ENCODE data around the gene SH3PXD2A. TPM values are rescaled to one million over a fixed set of nuclear protein-coding genes. Genes with fewer than 3 reads are reported as not detected.
"Not testable (repeated sequence)": the region's sequence is repeated elsewhere in the genome, so short reads cannot be mapped to it uniquely, and the experiment has no call there.

SH3PXD2A gene
- total RNA-seq, 1 experiment from 2014 or later, result 1.2 TPM

GRCh38 chr10:103850572-103850895 is 4.8 kb downstream of the SH3PXD2A start:
- no peak for DNase-seq (ENCODE audit: low spot score)

DNA sequence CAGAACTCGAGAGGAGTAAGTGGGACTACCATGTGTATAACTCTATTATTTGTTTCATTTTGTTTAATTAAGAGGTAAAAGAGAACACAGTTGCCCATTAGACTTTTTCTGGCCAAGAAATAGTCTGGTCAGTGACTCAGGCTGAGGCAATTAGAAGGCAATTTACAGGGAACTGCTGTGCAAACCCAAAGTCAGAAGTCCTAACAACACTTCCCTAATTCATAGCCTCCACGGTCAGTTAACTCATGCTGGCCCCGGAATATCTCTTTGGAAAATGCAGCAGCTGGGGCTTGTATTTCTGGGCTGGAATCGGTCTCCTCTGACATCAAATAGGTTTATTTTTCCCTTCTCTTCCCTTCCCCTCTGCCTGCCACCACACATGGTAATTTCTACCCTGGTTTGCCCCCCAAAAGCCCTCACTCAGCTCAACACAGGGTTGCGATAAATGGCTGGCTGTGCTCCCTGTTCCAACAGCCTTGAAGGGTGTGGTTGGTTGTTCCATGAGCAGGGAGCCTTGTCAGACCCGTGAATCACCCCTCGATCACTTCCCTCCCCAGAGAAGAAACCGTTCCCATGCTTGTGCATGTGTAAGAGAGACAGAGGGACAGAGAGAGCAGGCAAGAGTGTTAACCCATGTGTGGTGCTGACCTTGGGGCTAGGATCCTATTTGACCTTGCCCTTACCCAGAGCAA is 5.3 kb downstream of the SH3PXD2A start:
- DNase-seq (ENCODE audit: low spot score), result peak; percentile 45

DNA sequence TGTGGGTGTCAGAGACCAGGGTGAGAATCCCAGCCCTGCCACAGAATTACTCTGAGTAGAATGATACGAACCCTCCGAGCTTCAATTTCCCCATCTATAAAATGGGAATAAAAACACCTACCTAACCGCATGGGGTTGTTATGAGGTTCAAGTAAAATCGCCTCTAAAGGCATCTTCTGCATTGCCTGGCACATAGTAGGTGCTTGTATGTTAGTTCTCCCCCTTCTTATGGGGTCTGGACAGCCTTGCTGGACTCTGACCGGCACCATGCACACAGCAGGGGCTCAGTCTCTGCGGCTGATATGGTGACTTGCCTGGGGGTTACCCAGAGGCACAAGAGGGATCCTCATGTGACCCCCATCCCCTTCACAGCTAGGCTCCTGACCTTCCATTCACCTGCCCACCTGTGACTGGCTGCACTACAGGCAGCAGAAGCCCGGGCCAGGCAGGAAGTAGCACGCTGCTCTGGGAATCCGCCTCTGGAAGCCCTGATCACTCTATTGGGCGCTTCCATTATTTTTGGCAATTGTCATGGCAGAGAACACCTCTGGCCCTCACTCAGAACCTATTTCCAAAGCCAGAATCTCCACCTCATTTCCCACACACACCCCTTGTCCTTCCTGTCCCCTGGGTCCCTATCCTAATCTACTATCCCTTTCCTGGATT is 6.0 kb downstream of the SH3PXD2A start:
- DNase-seq (ENCODE audit: low spot score), result no peak

GRCh38 chr10:103847909-103848468 is 7.4 kb downstream of the SH3PXD2A start:
- DNase-seq (ENCODE audit: low spot score), result peak; percentile 32

GRCh38 chr10:103847346-103847745 is 8.0 kb downstream of the SH3PXD2A start:
- DNase-seq (ENCODE audit: low spot score), result no peak

GRCh38 chr10:103845972-103846371 is 9.4 kb downstream of the SH3PXD2A start:
- no peak for DNase-seq (ENCODE audit: low spot score)

GRCh38 chr10:103845346-103845745 is 10.0 kb downstream of the SH3PXD2A start:
- not testable (repeated sequence) for DNase-seq (ENCODE audit: low spot score)

GRCh38 chr10:103843854-103844570 is 11.4 kb downstream of the SH3PXD2A start:
- no peak for DNase-seq (ENCODE audit: low spot score)

DNA sequence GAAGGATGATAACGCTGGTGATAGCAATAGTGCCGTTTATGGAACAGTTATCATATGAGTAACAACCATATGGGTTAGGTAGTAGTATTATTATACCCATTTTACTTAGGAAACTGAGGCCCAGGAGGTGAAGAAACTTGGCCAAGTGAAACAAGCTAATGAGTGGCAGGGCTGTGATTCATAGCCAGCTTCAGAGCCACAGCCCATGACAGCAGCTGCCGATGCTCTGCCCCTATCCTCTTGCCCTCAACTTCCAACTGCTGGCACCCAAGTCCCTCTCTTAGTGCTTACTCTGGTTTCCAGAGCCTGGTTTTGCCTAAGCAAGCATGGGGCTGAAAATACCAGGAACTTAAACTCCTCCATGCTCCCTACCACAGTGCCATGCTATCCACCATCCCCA is 12.3 kb downstream of the SH3PXD2A start:
- DNase-seq (ENCODE audit: low spot score), result no peak

DNA sequence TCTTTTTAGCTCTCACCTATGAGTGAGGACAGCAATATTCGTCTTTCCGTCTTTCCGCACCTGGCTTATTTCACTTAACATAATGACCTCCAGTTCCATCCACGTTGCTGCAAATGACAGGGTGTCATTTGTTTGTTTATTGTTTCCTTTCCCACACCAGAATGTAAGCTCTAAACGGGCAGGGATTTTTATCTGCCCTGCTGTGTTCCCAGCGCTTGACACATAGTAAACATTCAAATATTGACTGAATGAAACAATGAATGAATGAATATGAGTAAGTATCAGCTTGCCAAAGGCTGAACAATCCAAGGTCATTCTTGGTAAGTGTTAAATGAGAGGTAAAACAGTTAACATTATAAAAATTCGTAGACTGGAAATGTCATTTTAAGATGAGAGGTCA is 12.8 kb downstream of the SH3PXD2A start:
- no peak for DNase-seq (ENCODE audit: low spot score)

DNA sequence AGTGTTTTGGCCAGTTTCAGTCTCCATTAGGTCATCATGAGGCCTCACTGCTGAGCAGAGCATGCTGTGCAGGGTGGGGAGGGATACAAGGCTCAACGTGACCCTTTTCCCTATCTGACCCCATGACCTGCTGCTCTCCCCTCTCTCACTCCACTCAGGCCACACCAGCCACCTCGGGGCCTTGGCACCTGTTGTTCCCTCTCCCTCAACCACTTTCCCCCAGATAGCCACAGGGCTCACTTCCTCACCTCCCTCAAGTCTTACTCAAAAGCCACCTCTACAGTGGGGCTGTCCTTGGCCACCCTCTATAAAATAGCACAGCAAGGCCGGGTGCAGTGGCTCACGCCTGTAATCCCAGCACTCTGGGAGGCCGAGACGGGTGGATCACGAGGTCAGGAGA is 13.9 kb downstream of the SH3PXD2A start:
- DNase-seq (ENCODE audit: low spot score), result no peak

DNA sequence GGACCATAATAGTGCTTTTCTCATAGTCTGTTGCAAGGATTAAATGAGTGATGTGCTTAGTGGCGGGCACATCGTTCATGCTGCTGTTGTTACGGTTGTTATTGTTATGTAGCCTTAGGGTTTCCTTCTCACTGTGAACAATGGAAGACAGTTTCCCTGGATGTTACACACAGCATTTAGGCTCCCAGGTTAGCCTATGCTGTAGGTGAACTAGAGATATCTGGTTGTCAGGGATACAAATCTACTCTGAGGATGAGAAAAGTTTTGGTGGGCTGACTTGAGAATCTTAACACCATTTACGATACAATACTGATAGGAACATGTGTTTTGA is 14.7 kb downstream of the SH3PXD2A start:
- no peak for DNase-seq (ENCODE audit: low spot score)

GRCh38 chr10:103839872-103840739 is 15.3 kb downstream of the SH3PXD2A start:
- no peak for DNase-seq (ENCODE audit: low spot score)

DNA sequence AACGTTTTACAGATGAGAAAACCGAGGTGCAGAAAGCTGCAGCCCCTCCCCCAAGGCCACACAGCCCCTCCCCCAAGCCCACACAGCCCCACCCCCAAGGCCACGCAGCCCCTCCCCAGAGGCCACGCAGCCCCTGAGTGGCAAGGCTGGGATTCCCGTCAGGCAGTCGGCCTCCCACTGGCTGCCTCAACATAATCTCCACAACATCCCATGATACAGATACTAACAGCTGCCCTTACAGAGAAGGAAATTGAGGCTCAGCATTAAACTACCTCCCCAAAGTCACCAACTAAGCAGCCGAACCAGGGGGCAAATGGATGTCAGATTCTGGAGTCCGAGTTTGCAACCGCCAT is 15.9 kb downstream of the SH3PXD2A start:
- no peak for DNase-seq (ENCODE audit: low spot score)

DNA sequence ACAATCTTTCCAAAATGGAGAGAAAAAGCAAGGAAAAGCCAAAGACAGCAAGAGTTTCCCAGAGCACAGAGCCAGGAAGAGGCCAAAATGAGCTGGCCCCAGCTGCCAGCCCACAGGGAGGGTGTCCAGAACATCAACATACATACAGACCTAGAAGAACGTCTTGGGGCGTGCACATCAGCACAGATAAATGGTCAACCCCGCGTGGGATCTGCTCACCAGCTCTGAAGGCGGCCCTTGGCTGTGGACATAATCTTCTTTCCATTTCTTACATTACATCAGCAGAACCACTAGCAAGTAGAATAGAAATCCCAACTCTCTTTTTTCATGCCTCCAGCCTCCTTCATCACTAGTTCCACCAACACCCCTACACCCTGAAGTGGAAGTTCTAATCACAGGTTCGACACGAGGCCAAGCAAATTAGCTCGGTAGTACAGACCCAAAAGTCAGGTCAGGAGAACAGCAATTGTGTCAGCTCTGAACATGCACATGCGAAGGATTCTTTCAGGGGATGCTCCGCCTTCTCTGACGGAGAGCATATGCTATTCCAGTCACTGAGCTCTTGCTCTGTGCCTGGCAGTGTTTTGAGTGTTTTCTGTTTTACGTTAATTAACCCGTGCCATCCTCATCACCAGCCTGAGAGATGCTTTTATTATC is 16.4 kb downstream of the SH3PXD2A start:
- no peak for DNase-seq (ENCODE audit: low spot score)

- DNase-seq (ENCODE audit: low spot score), result no peak
Measured at GRCh38 chr10:103838070-103838395, 17.3 kb downstream of the SH3PXD2A start.

- no peak for DNase-seq (ENCODE audit: low spot score)
Measured at GRCh38 chr10:103837370-103838069, 17.9 kb downstream of the SH3PXD2A start.

GRCh38 chr10:103836861-103837260 is 18.5 kb downstream of the SH3PXD2A start:
- DNase-seq (ENCODE audit: low spot score), result no peak

DNA sequence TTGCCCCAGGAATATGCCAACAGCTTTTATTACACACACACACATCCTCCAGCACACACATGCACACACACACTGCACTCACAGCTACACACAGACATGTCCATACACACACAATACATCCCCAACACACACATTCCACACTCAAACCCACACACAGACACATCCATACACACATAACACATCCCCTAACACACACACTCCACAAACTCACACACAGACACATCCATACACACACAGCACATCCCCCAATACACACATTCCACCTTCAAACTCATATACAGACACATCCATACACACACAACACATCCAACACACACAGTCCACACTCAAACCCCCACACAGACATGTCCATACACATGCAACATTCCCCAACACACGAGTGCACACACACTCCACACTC is 19.1 kb downstream of the SH3PXD2A start:
- DNase-seq (ENCODE audit: low spot score), result no peak

- DNase-seq (ENCODE audit: low spot score), result no peak
Measured at GRCh38 chr10:103835096-103836050, 20.0 kb downstream of the SH3PXD2A start.

All from H4 (cell line).